GM18526 (cell line): ENCODE results near the gene CYTH3.

Source experiments
- POLR2A ChIP-seq: IDR thresholded peaks from 3 replicates; pipeline ENCODE4 v1.6.1; 2011; ENCODE audit not compliant: insufficient read length; ENCODE audit errors: extremely low read depth

Gene CYTH3

GRCh38 chr7:6161463-6162330 lies 110.7 kb downstream of the CYTH3 start:
- TF ChIP-seq POLR2A = no peak

- no peak for TF ChIP-seq POLR2A
Measured at GRCh38 chr7:6160191-6160623, 112.2 kb downstream of the CYTH3 start.

GRCh38 chr7:6159524-6160031 lies 112.8 kb downstream of the CYTH3 start:
- no peak for TF ChIP-seq POLR2A

- no peak for TF ChIP-seq POLR2A
Measured at GRCh38 chr7:6159097-6159483, 113.3 kb downstream of the CYTH3 start.

- TF ChIP-seq POLR2A = no peak
Measured at GRCh38 chr7:6158424-6159096, 113.9 kb downstream of the CYTH3 start.

- no peak for TF ChIP-seq POLR2A
Measured at GRCh38 chr7:6157685-6158423, 114.6 kb downstream of the CYTH3 start.

GRCh38 chr7:6156734-6157133 lies 115.7 kb downstream of the CYTH3 start:
- TF ChIP-seq POLR2A = no peak

- no peak for TF ChIP-seq POLR2A
Measured at GRCh38 chr7:6155596-6155995, 116.8 kb downstream of the CYTH3 start.

- TF ChIP-seq POLR2A = no peak
Measured at GRCh38 chr7:6154542-6155404, 117.7 kb downstream of the CYTH3 start.

- no peak for TF ChIP-seq POLR2A
Measured at GRCh38 chr7:6153646-6154541, 118.5 kb downstream of the CYTH3 start.

- TF ChIP-seq POLR2A = no peak
Measured at GRCh38 chr7:6151994-6152735, 120.3 kb downstream of the CYTH3 start.

GRCh38 chr7:6149996-6150395 lies 122.4 kb downstream of the CYTH3 start:
- TF ChIP-seq POLR2A = no peak

GRCh38 chr7:6148724-6149360 lies 123.6 kb downstream of the CYTH3 start:
- no peak for TF ChIP-seq POLR2A

GRCh38 chr7:6147627-6148026 lies 124.8 kb downstream of the CYTH3 start:
- TF ChIP-seq POLR2A = no peak
